Colonic mucosa (tissue), 4 donors: ENCODE measurements around the gene TRAPPC5. TPM values are rescaled to one million over a fixed set of nuclear protein-coding genes. Genes with fewer than 3 reads are reported as not detected.

Source experiments
- DNase-seq: peaks from one replicate; pipeline ENCODE4 v3.0.0-alpha.2; 2020
- H3K27ac ChIP-seq: fragments of 200-600 bp; one replicate; pipeline ENCODE4 v1.8.0; 2021
- H3K27me3 ChIP-seq: fragments of 200-600 bp; one replicate; pipeline ENCODE4 v1.8.0; 2021
- H3K36me3 ChIP-seq: fragments of 200-600 bp; one replicate; pipeline ENCODE4 v1.8.0; 2021
- H3K4me1 ChIP-seq: fragments of 200-600 bp; one replicate; pipeline ENCODE4 v1.8.0; 2021; ENCODE audit warnings: mild to moderate bottlenecking
- H3K4me3 ChIP-seq: fragments of 200-600 bp; one replicate; pipeline ENCODE4 v1.8.0; 2021
- H3K9ac ChIP-seq, 2 donors: one replicate each; pipeline ENCODE4 v1.7.0; 2013; ENCODE audit warnings: control low read depth in 2 of 2, low read depth in 2 of 2, low read length in 2 of 2
- H3K9me3 ChIP-seq: fragments of 200-600 bp; one replicate; pipeline ENCODE4 v1.8.0; 2021
- intact Hi-C: fragments of 100-400 bp; cut with DNase I; formaldehyde crosslinking; loops from one replicate; pipeline ENCODE4 v1.14.1; 2022
- total RNA-seq, 2 donors: library from RNA; stranded (reverse); fragmentation: NEBNext Ultra II Directional in 1 of 2; extraction: Animal tissue kit (Norgen Biotek cat#: 25700) in 1 of 2; gene quantifications; one replicate each; pipeline ENCODE4 v1.2.1, GENCODE V29; 2021
- TF ChIP-seq, protein P1 (sequence below): fragments of 200-600 bp; IDR thresholded peaks from one replicate; pipeline ENCODE4 v1.8.0; 2022; ENCODE audit warnings: antibody characterized with exemption, mild to moderate bottlenecking
- donor health status: healthy.
- donor health status: DM: no; HTN: no; CAD: no.
- donor health status: DM: no; HTN: no; CAD: no.

The TRAPPC5 gene
- total RNA-seq, 2 donors from 2014 or later: 107 to 139 TPM

- Histone ChIP-seq H3K9me3 (no peaks in the 10 kb centered on the region), H3K9ac (no peak overlapping the region), H3K27me3 (peaks cover 15% of the 10 kb centered on the region), H3K27ac (no peak overlapping the region), H3K4me1 (no peaks in the 10 kb centered on the region), H3K4me3 (no peak overlapping the region), H3K36me3 (no peaks in the 10 kb centered on the region)
- intact Hi-C loops: no loop called here
- no peak for DNase-seq
- TF ChIP-seq, protein P1, sequence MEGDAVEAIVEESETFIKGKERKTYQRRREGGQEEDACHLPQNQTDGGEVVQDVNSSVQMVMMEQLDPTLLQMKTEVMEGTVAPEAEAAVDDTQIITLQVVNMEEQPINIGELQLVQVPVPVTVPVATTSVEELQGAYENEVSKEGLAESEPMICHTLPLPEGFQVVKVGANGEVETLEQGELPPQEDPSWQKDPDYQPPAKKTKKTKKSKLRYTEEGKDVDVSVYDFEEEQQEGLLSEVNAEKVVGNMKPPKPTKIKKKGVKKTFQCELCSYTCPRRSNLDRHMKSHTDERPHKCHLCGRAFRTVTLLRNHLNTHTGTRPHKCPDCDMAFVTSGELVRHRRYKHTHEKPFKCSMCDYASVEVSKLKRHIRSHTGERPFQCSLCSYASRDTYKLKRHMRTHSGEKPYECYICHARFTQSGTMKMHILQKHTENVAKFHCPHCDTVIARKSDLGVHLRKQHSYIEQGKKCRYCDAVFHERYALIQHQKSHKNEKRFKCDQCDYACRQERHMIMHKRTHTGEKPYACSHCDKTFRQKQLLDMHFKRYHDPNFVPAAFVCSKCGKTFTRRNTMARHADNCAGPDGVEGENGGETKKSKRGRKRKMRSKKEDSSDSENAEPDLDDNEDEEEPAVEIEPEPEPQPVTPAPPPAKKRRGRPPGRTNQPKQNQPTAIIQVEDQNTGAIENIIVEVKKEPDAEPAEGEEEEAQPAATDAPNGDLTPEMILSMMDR: no peak
Measured at GRCh38 chr19:7725791-7726190, 45.2 kb downstream of the TRAPPC5 start.

DNA sequence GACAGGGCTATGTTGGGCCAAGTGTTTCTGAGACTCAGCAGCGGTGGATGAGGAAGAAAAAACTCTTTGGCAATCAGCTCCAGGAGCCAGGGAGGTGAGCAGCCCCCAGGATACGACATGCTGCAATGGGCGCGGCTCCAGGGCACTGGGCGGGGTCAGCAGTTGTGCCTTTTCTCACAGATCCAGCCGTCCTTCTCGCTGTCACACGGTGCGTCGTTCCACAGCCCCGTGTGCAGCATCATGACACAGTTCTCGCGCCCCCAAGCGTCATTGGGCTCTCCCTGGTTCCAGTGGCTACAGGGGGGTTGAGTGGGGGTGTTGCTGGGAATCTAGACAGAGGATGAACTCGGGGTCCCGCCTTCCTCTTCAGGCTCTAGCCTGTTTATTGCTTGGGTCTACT lies 48.6 kb downstream of the TRAPPC5 start:
- no peaks in the 10 kb centered on the region for H3K36me3 ChIP-seq
- TF ChIP-seq, protein P1: no peak
- H3K9ac ChIP-seq: no peak overlapping the region
- H3K27me3 ChIP-seq: peaks cover 15% of the 10 kb centered on the region
- no peaks in the 10 kb centered on the region for H3K9me3 ChIP-seq
- no peaks in the 10 kb centered on the region for H3K4me1 ChIP-seq
- no peak for DNase-seq
- no peak overlapping the region for H3K4me3 ChIP-seq
- no peak overlapping the region for H3K27ac ChIP-seq
- intact Hi-C loops: no loop called here

GRCh38 chr19:7729831-7730285 lies 49.2 kb downstream of the TRAPPC5 start:
- Histone ChIP-seq H3K9me3 (no peaks in the 10 kb centered on the region), H3K27ac (no peak overlapping the region), H3K27me3 (peaks cover 15% of the 10 kb centered on the region), H3K9ac (no peak overlapping the region), H3K36me3 (no peaks in the 10 kb centered on the region), H3K4me1 (no peaks in the 10 kb centered on the region), H3K4me3 (no peak overlapping the region)
- intact Hi-C loops: no loop called here
- TF ChIP-seq, protein P1: no peak
- DNase-seq: no peak

DNA sequence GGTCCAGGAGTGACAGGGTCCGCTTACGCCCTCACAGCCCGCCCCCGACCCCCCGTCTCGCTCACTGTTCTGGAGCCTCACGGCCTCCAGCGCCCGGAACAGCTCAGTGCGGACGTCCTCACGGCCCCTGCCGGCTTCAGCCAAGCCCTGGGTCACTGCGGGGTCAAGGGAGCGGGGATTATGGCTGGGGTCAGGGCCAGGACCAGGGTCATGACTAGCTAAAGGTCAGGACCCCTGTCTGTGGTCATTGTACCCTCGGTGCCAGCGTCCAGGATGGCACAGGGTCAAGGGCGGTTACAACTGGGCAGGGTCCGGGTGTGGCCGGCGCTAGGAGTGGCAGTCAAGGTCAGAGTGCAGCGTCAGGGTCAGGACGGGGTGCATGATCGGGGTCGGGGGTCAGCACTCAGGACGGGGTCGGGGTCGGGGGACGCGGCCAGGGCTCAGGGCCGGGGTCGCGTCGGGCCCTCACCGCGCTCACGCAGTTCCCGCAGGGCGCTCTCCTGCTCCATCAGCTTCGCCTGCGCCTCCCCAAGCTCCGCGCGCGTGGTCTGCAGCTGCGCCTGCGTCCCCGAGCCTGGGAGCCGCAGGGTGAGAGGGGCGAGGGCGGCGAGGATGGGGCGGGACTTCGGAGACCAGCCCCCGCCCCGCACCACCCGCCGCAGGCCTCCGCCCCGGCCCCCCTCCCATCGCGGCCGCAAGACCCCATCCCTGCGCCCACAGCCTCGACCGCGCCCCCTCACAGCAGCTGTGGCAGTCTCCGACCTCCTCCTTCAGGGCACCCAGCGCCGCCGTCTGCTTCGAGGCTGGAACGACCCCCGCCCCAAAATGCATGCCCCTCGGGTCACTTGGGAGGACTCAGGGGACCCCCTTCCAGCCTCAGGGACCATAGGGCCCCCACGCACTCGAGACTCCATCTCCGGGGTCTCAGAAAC lies 49.9 kb downstream of the TRAPPC5 start:
- no peaks in the 10 kb centered on the region for H3K4me1 ChIP-seq
- H3K27me3 ChIP-seq: peaks cover 15% of the 10 kb centered on the region
- no peak overlapping the region for H3K9ac ChIP-seq
- intact Hi-C loops: no loop called here
- DNase-seq: no peak
- H3K4me3 ChIP-seq: no peak overlapping the region
- TF ChIP-seq, protein P1: no peak
- H3K36me3 ChIP-seq: no peaks in the 10 kb centered on the region
- no peaks in the 10 kb centered on the region for H3K9me3 ChIP-seq
- H3K27ac ChIP-seq: no peak overlapping the region

DNA sequence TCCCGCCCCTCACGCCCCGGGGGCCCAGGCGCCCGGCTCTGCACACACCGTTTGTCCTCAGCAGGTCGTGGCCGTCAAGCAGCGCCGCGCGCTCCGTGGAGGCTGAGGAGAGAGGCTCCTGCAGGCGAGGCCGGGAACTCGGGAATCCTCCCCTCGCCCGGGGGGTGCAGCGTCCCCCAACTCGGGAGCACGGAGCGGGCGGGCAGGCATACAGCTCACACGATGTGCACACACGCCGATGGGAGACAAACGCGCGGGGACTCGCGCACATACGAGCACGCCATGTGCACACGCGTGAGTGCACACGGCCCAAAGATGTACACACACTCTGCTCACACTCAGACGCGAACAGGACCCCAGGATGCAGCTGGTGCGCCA lies 50.6 kb downstream of the TRAPPC5 start:
- Histone ChIP-seq H3K27me3 (peaks cover 15% of the 10 kb centered on the region), H3K4me3 (no peak overlapping the region), H3K4me1 (no peaks in the 10 kb centered on the region), H3K36me3 (no peaks in the 10 kb centered on the region), H3K9me3 (no peaks in the 10 kb centered on the region), H3K9ac (no peak overlapping the region), H3K27ac (no peak overlapping the region)
- no peak for DNase-seq
- TF ChIP-seq, protein P1: no peak
- intact Hi-C loops: no loop called here
